Measurements from ENCODE around the gene LMX1B.

DNA sequence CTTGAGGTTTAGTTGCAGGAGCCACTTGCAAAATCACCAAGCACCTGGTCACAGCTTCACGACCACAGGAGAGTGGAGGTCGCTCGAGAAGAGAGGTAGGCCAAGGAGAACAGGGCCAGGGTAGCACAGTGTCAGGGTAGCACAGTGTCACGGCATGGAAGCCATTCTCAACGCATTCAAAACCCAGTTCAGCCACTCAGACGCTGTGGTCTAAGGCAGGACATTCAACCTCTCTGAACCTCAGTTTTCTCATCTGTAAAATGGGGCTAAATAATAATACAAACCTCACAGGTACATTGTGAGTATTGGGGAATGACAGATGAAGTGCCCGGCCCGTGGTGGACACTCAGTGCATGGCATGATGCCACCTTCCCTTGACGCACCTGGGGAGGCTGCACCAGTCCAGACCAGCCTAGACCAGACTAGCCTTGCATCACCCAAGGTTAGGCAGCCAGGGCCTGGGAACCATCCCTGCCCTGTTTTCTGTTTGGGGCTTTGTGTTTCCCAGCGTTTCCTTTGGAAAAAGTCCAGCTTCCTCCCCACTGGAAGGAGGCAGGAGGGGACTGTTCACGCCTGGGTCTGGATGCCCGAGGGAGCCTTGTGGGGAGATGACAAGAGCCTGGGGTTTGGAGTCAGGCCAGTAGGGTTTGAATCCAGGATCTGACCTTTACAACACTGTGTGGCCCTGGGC is 7.8 kb upstream of the LMX1B start:
- TF ChIP-seq, protein P1, sequence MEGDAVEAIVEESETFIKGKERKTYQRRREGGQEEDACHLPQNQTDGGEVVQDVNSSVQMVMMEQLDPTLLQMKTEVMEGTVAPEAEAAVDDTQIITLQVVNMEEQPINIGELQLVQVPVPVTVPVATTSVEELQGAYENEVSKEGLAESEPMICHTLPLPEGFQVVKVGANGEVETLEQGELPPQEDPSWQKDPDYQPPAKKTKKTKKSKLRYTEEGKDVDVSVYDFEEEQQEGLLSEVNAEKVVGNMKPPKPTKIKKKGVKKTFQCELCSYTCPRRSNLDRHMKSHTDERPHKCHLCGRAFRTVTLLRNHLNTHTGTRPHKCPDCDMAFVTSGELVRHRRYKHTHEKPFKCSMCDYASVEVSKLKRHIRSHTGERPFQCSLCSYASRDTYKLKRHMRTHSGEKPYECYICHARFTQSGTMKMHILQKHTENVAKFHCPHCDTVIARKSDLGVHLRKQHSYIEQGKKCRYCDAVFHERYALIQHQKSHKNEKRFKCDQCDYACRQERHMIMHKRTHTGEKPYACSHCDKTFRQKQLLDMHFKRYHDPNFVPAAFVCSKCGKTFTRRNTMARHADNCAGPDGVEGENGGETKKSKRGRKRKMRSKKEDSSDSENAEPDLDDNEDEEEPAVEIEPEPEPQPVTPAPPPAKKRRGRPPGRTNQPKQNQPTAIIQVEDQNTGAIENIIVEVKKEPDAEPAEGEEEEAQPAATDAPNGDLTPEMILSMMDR (IDR thresholded peaks at IDR 0.05): no peak
- no peak for TF ChIP-seq POLR2A (IDR thresholded peaks at IDR 0.05)
